ENCODE results near the gene LRIT2.

DNA sequence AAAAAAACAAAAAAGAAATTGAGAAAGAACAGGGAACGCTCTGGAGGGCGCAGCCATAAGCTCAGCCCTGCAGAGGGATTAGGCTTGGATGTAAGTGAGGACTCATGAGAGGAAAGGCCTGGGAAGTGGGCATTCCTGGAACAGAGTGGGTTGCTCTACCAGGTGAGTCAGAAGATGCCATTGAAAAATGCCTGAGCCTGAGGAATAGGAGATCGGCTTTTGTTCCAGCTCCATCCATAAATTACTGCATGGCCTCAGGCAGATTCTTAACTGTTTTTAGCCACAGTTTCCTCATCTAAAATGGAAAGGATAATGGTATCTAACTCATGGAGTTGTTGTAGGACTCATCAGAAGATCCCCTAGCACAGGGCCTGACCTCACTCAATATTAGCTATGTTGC lies 18.4 kb upstream of the LRIT2 start:
- TF ChIP-seq, protein P1, sequence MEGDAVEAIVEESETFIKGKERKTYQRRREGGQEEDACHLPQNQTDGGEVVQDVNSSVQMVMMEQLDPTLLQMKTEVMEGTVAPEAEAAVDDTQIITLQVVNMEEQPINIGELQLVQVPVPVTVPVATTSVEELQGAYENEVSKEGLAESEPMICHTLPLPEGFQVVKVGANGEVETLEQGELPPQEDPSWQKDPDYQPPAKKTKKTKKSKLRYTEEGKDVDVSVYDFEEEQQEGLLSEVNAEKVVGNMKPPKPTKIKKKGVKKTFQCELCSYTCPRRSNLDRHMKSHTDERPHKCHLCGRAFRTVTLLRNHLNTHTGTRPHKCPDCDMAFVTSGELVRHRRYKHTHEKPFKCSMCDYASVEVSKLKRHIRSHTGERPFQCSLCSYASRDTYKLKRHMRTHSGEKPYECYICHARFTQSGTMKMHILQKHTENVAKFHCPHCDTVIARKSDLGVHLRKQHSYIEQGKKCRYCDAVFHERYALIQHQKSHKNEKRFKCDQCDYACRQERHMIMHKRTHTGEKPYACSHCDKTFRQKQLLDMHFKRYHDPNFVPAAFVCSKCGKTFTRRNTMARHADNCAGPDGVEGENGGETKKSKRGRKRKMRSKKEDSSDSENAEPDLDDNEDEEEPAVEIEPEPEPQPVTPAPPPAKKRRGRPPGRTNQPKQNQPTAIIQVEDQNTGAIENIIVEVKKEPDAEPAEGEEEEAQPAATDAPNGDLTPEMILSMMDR (IDR thresholded peaks at IDR 0.05; ENCODE audit: poor library complexity, severe bottlenecking), result no peak
- TF ChIP-seq, protein P2, sequence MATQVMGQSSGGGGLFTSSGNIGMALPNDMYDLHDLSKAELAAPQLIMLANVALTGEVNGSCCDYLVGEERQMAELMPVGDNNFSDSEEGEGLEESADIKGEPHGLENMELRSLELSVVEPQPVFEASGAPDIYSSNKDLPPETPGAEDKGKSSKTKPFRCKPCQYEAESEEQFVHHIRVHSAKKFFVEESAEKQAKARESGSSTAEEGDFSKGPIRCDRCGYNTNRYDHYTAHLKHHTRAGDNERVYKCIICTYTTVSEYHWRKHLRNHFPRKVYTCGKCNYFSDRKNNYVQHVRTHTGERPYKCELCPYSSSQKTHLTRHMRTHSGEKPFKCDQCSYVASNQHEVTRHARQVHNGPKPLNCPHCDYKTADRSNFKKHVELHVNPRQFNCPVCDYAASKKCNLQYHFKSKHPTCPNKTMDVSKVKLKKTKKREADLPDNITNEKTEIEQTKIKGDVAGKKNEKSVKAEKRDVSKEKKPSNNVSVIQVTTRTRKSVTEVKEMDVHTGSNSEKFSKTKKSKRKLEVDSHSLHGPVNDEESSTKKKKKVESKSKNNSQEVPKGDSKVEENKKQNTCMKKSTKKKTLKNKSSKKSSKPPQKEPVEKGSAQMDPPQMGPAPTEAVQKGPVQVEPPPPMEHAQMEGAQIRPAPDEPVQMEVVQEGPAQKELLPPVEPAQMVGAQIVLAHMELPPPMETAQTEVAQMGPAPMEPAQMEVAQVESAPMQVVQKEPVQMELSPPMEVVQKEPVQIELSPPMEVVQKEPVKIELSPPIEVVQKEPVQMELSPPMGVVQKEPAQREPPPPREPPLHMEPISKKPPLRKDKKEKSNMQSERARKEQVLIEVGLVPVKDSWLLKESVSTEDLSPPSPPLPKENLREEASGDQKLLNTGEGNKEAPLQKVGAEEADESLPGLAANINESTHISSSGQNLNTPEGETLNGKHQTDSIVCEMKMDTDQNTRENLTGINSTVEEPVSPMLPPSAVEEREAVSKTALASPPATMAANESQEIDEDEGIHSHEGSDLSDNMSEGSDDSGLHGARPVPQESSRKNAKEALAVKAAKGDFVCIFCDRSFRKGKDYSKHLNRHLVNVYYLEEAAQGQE (IDR thresholded peaks at IDR 0.05; ENCODE audit: borderline replicate concordance), result no peak
- TF ChIP-seq SMC3 (conservative IDR thresholded peaks at IDR 0.05; ENCODE audit: poor library complexity) (no peak), POLR2AphosphoS5 (IDR thresholded peaks at IDR 0.05) (no peak), TAF1 (IDR thresholded peaks at IDR 0.05; ENCODE audit: low read depth) (no peak), EP300 (conservative IDR thresholded peaks at IDR 0.05; ENCODE audit: poor library complexity, severe bottlenecking) (no peak), EZH2 (IDR thresholded peaks at IDR 0.05; ENCODE audit: borderline replicate concordance, insufficient read depth, low read length, poor library complexity, severe bottlenecking) (no peak)

Data from neural cell (in vitro differentiated cells).